K562 (cell line): ENCODE data around the gene AHNAK. TPM values are rescaled to one million over a fixed set of nuclear protein-coding genes. Genes with fewer than 3 reads are reported as not detected.

Experiments used
- ATAC-seq: fragments of 200-7000 bp; cut with Tn5 transposase; 3 replicates; pipeline ENCODE4 v1.9.1; 2020; ENCODE audit warnings: moderate library complexity
- BruUV-seq: library from RNA; stranded (reverse); fragments of 400-500 nt; replicated peaks from 2 replicates; lab custom pipeline; 2021; lab: Mats Ljungman, UMichigan
- CTCF ChIA-PET: fragments of 300-600 bp; formaldehyde crosslinking; extraction: SDS; loops from one replicate; lab custom pipeline; 2021; ENCODE audit warnings: low intra/inter-chr PET ratio; lab: Yijun Ruan, JAX
- POLR2A ChIA-PET: fragments of 300-600, 350-650 bp; sonication (Branson Sonifier 250); formaldehyde crosslinking; extraction: SDS; loops from one replicate; lab custom pipeline; 2021; ENCODE audit warnings: antibody characterized with exemption, inconsistent platforms; lab: Yijun Ruan, JAX
- DNase-seq, 4 experiments: peaks; one replicate each; pipeline versions ENCODE4 v3.0.0 to v3.0.0-alpha.2; 2011 to 2018; ENCODE audit warnings: low spot score in 3 of 4, mixed read lengths in 3 of 4; ENCODE audit errors: extremely low read depth in 1 of 4
- FAIRE-seq: peaks from 2 replicates; lab custom pipeline; 2011; peaks lifted over from hg19 to GRCh38; lab: Jason Lieb, UNC
- H2AFZ ChIP-seq: 2 replicates; pipeline ENCODE4 v1.6.0; 2011; ENCODE audit warnings: low read depth, low read length, control low read depth, inconsistent platforms
- H3K27ac ChIP-seq: fragments of 200-600 bp; 3 replicates; pipeline ENCODE4 v1.8.0; 2011; ENCODE audit warnings: low read depth, mild to moderate bottlenecking, control low read depth, inconsistent platforms, low read length, moderate library complexity, mixed read lengths; ENCODE audit errors: extremely low read depth
- H3K27me3 ChIP-seq, 2 experiments: fragments of 300-600 bp in 1 of 2; 2 replicates in 1 of 2; 3 replicates in 1 of 2; pipeline versions ENCODE4 v1.6.0 to v1.8.0; 2011; ENCODE audit warnings: inconsistent platforms in 2 of 2, low read length in 2 of 2, mild to moderate bottlenecking in 1 of 2, mixed read lengths in 1 of 2, moderate library complexity in 1 of 2; ENCODE audit not compliant: control insufficient read depth in 2 of 2, insufficient read depth in 2 of 2
- H3K36me3 ChIP-seq: fragments of 300-600 bp; 3 replicates; pipeline ENCODE4 v1.8.0; 2011; ENCODE audit warnings: mild to moderate bottlenecking, low read length, inconsistent platforms; ENCODE audit not compliant: control insufficient read depth, insufficient read depth
- H3K4me1 ChIP-seq, 2 experiments: fragments of 200-600 bp in 1 of 2; replicated peaks in 1 of 2; 2 replicates in 1 of 2; 3 replicates in 1 of 2; pipeline versions ENCODE4 v1.5.1 to v1.8.0; 2011; ENCODE audit warnings: inconsistent platforms in 2 of 2, low read length in 2 of 2, mild to moderate bottlenecking in 1 of 2, mixed read lengths in 1 of 2, moderate library complexity in 1 of 2; ENCODE audit not compliant: control insufficient read depth in 2 of 2, insufficient read depth in 2 of 2
- H3K4me2 ChIP-seq: 2 replicates; pipeline ENCODE4 v1.6.1; 2011; ENCODE audit warnings: low read length, control low read depth, inconsistent platforms, mixed read lengths; ENCODE audit not compliant: insufficient read depth
- H3K4me3 ChIP-seq: fragments of 200-600 bp; sonication (generic), shearing (Covaris generic); 2 replicates; pipeline ENCODE4 v1.5.1; 2016; ENCODE audit warnings: control low read depth, inconsistent platforms
- H3K79me2 ChIP-seq: fragments of 200-600 bp; 3 replicates; pipeline ENCODE4 v1.8.0; 2011; ENCODE audit warnings: low read length, inconsistent platforms; ENCODE audit not compliant: control insufficient read depth, insufficient read depth
- H3K9ac ChIP-seq, 2 experiments: 2 replicates each; pipeline versions ENCODE4 v1.6.0 to v1.6.1; 2011; ENCODE audit warnings: low read depth in 2 of 2, low read length in 2 of 2, control low read depth in 1 of 2, inconsistent platforms in 1 of 2, mild to moderate bottlenecking in 1 of 2, mixed read lengths in 1 of 2; ENCODE audit not compliant: insufficient read depth in 1 of 2
- H3K9me1 ChIP-seq: one replicate; pipeline ENCODE4 v1.6.0; 2011; ENCODE audit warnings: inconsistent platforms, mild to moderate bottlenecking, low read length, moderate library complexity; ENCODE audit not compliant: control insufficient read depth, insufficient read depth
- H3K9me3 ChIP-seq: replicated peaks from 2 replicates; pipeline ENCODE4 v1.5.1; 2011; ENCODE audit warnings: low read depth, low read length, inconsistent platforms; ENCODE audit not compliant: control insufficient read depth, insufficient read depth
- H4K20me1 ChIP-seq: replicated peaks from 2 replicates; pipeline ENCODE4 v1.6.1; 2011; ENCODE audit warnings: low read length, inconsistent platforms, mixed read lengths; ENCODE audit not compliant: control insufficient read depth, insufficient read depth
- CSDE1 ChIP-seq, 2 experiments: fragments of 450-650 bp; IDR thresholded peaks; 2 replicates each; pipeline ENCODE4 v1.6.1; 2016; ENCODE audit warnings: mild to moderate bottlenecking in 1 of 2
- HNRNPLL ChIP-seq: fragments of 200-400 bp; formaldehyde crosslinking; IDR thresholded peaks from 2 replicates; pipeline ENCODE4 v1.6.1; 2017; ENCODE audit warnings: low read length, low read depth, mild to moderate bottlenecking; ENCODE audit not compliant: poor library complexity, severe bottlenecking
- KDM1A ChIP-seq, 2 experiments: fragments of 450-650 bp; IDR thresholded peaks; 2 replicates each; pipeline ENCODE4 v1.6.1; 2016; ENCODE audit warnings: mild to moderate bottlenecking in 2 of 2
- NFYB ChIP-seq: IDR thresholded peaks from 2 replicates; pipeline ENCODE4 v1.6.1; 2011; ENCODE audit warnings: mild to moderate bottlenecking, moderate library complexity; ENCODE audit not compliant: insufficient read length; ENCODE audit errors: extremely low read depth
- PHF21A ChIP-seq: fragments of 450-650 bp; IDR thresholded peaks from 2 replicates; pipeline ENCODE4 v1.6.1; 2017; ENCODE audit warnings: low read depth, borderline replicate concordance
- SIRT6 ChIP-seq: IDR thresholded peaks from one replicate; pipeline ENCODE4 v1.6.1; 2012; ENCODE audit warnings: low read depth, mild to moderate bottlenecking, control low read depth, inconsistent platforms, low read length, moderate library complexity
- ZNF408 ChIP-seq: fragments of 250-450 bp; sonication (Bioruptor Pico); IDR thresholded peaks from 2 replicates; pipeline ENCODE4 v1.4.0; 2020; ENCODE audit warnings: low read depth, mild to moderate bottlenecking, moderate library complexity
- WGBS: fragments of 100-300 bp; shearing (Covaris generic); methylation state at CpG from one replicate; pipeline ENCODE4 v1.1.6; 2016; ENCODE audit warnings: low coverage, mixed read lengths; ENCODE audit not compliant: insufficient coverage; ENCODE audit errors: missing lambda C conversion rate; 5-methylcytosine and 5-hydroxymethylcytosine counted together
- in situ Hi-C: fragments of 300-500 bp; cut with MboI; formaldehyde crosslinking; loops from 4 replicates; pipeline ENCODE4 v1.15.0; 2018; ENCODE audit warnings: inconsistent platforms, mixed read lengths
- intact Hi-C: fragments of 100-400 bp; cut with micrococcal nuclease; formaldehyde crosslinking; loops from 2 replicates; pipeline ENCODE4 v1.14.2; 2022
- polyA plus RNA-seq, 8 experiments: library from polyadenylated mRNA; depleted of rRNA in 4 of 8; stranded (reverse) in 5 of 8; unstranded in 3 of 8; fragments of >200 nt; fragmentation: Nextera tagmentation in 2 of 8; fragmentation: Illumina TruSeq in 1 of 8; extraction: Ambion mirVana in 2 of 8; extraction: Trizol in 1 of 8; gene quantifications; 2 replicates each; pipeline versions ENCODE4 v1.2.1 to v1.2.3, GENCODE V29; 2011 to 2014; ENCODE audit warnings: inconsistent platforms in 1 of 8, missing spikeins in 1 of 8
- total RNA-seq, 7 experiments: library from RNA; depleted of rRNA in 6 of 7; stranded (reverse); fragments of >200 nt in 6 of 7; fragmentation: Illumina TruSeq in 2 of 7; extraction: Trizol in 2 of 7; gene quantifications; 2 replicates each; pipeline versions ENCODE4 v1.2.1 to v1.2.3, GENCODE V29; 2011 to 2021; ENCODE audit warnings: low replicate concordance in 1 of 7
- TF ChIP-seq, protein P1 (sequence below), 2 experiments: fragments of 450-650 bp in 1 of 2; sonication (generic) in 1 of 2; formaldehyde crosslinking in 1 of 2; IDR thresholded peaks in 1 of 2; conservative IDR thresholded peaks in 1 of 2; 2 replicates each; pipeline versions ENCODE4 v1.6.1 to v1.8.1; 2016 to 2023; ENCODE audit warnings: mild to moderate bottlenecking in 2 of 2, moderate library complexity in 2 of 2, inconsistent platforms in 1 of 2, missing genetic modification reagents in 1 of 2
- TF ChIP-seq, protein P2 (sequence below): fragments of 250-450 bp; sonication (Bioruptor Pico); IDR thresholded peaks from 2 replicates; pipeline ENCODE4 v1.5.0; 2020; ENCODE audit warnings: mild to moderate bottlenecking
- TF ChIP-seq, protein P3 (sequence below): sonication (generic); formaldehyde crosslinking; IDR thresholded peaks from 2 replicates; pipeline ENCODE4 v1.8.0; 2022; ENCODE audit warnings: missing genetic modification reagents, mild to moderate bottlenecking, borderline replicate concordance

AHNAK gene
- total and polyA plus RNA-seq, 9 of the 15 experiments (the other 6 are each of a cell fraction or from before 2014, with no cell fraction given): 1.5 to 89.7 (median 45.0) TPM

DNA sequence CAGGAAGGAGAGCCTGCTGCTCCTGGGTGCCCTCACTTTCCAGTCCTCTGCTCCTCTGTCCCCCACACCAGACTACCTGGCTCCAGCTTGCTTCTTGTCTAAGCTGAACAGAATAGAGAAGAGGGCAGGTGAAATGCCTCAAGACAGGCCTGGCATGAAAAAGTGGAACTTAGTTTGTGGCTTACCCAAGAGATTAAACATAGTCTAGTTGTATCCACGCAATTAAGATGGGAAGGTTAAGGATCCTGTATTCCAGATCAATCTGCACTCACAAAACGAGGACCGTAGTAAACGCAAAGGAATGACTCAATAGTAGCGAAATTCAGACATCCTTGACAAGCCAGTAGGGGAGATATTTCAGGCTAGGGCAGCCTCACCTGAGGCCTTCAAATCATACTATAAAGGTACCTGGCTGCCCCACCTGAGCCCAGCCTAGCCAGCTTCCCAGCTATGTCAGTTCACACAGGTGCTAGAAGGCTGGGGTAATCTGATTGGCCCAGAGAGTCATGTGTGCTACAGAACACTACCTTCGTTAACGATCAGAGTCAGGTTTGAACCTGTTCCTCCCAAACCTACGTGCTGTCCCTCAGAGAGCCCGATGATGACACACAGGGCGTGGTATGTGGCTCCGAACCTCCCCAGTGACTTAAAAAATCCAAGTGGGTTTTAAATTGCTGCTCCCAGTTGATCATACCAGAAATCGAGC is 46.5 kb downstream of the AHNAK start:
- Histone ChIP-seq H4K20me1 (no peaks in the 10 kb centered on the region), H3K4me1 (peaks cover 42 to 56% of the 10 kb centered on the region in 2 experiments; a peak in 4 of 5 replicates), H3K27ac (peak overlapping the region; percentile 59; the same call in 2 of the 3 replicates), H3K4me3 (no peak overlapping the region), H3K9ac (peak overlapping the region; percentile 47 to 86; a peak in 3 of 4 replicates), H3K79me2 (no peaks in the 10 kb centered on the region), H3K36me3 (no peaks in the 10 kb centered on the region), H3K9me3 (no peaks in the 10 kb centered on the region), H3K4me2 (peak overlapping the region; percentile 65), H2AFZ (peak overlapping the region; percentile 81), H3K27me3 (no peaks in the 10 kb centered on the region), H3K9me1 (no peaks in the 10 kb centered on the region)
- ChIA-PET POLR2A (interaction anchor here (0.6 to 1.2 kb wide), 11 partner anchors 8 to 1314 kb away, joined by 3 to 5 read pairs (median 4); partner anchors contain the start of gene TUT1), CTCF (interaction anchor here (0.6 kb wide), 1 partner anchor 122 kb away, joined by 3 read pairs; no protein-coding TSS in a partner anchor)
- FAIRE-seq (no peak), DNase-seq (peak; percentile 61 to 68 (median 66)), ATAC-seq (peak; percentile 81)
- in situ Hi-C loops (no loop called here), intact Hi-C loops (loop anchor here (2.0 to 10.0 kb wide), 2 partner anchors 43 to 75 kb away; no protein-coding TSS in a partner anchor)
- WGBS: 25% methylated on average over 12 of the region's 12 CpGs
- BruUV-seq: no TSS peak
- TF ChIP-seq NFYB: peak; percentile 33
- no peak for TF ChIP-seq PHF21A
- no peak for TF ChIP-seq ZNF408 (CRISPR knock-in tag)
- TF ChIP-seq KDM1A (IDR thresholded peaks at IDR 0.05): no peak
- TF ChIP-seq CSDE1 (IDR thresholded peaks at IDR 0.05): no peak
- TF ChIP-seq, protein P1, sequence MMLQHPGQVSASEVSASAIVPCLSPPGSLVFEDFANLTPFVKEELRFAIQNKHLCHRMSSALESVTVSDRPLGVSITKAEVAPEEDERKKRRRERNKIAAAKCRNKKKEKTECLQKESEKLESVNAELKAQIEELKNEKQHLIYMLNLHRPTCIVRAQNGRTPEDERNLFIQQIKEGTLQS (IDR thresholded peaks at IDR 0.05): peak; percentile 91
- TF ChIP-seq, protein P1 (CRISPR knock-in tag; conservative IDR thresholded peaks at IDR 0.05): no peak
- TF ChIP-seq, protein P2, sequence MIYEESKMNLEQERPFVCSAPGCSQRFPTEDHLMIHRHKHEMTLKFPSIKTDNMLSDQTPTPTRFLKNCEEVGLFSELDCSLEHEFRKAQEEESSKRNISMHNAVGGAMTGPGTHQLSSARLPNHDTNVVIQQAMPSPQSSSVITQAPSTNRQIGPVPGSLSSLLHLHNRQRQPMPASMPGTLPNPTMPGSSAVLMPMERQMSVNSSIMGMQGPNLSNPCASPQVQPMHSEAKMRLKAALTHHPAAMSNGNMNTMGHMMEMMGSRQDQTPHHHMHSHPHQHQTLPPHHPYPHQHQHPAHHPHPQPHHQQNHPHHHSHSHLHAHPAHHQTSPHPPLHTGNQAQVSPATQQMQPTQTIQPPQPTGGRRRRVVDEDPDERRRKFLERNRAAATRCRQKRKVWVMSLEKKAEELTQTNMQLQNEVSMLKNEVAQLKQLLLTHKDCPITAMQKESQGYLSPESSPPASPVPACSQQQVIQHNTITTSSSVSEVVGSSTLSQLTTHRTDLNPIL (CRISPR knock-in tag): no peak
- TF ChIP-seq, protein P3, sequence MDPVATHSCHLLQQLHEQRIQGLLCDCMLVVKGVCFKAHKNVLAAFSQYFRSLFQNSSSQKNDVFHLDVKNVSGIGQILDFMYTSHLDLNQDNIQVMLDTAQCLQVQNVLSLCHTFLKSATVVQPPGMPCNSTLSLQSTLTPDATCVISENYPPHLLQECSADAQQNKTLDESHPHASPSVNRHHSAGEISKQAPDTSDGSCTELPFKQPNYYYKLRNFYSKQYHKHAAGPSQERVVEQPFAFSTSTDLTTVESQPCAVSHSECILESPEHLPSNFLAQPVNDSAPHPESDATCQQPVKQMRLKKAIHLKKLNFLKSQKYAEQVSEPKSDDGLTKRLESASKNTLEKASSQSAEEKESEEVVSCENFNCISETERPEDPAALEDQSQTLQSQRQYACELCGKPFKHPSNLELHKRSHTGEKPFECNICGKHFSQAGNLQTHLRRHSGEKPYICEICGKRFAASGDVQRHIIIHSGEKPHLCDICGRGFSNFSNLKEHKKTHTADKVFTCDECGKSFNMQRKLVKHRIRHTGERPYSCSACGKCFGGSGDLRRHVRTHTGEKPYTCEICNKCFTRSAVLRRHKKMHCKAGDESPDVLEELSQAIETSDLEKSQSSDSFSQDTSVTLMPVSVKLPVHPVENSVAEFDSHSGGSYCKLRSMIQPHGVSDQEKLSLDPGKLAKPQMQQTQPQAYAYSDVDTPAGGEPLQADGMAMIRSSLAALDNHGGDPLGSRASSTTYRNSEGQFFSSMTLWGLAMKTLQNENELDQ: no peak
- no peak for TF ChIP-seq SIRT6
- TF ChIP-seq HNRNPLL: no peak
